ENCODE results near the gene WDR44. TPM values are rescaled to one million over a fixed set of nuclear protein-coding genes. Genes with fewer than 3 reads are reported as not detected.

The WDR44 gene
- total RNA-seq, 1 donor from 2014 or later = 12.8 TPM

DNA sequence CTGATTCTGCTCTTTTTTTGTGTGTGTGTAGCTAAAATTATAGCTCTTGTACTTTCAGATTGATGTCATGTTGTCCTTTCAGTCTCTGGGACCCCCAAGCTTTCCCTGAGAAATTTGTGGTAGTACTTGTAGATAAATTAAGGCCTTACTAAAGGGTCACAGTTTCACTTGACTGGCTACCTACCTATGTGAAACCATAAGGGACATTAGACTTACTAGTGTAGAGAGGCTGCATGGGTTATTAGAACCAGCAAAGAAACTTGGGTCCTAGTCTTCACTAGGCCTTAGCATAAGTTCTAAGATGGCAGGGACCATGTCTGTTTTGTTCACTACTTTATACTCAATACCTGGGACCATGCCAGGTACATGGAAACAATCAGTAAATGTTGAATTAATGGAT is 21.4 kb downstream of the WDR44 start:
- TF ChIP-seq, protein P1, sequence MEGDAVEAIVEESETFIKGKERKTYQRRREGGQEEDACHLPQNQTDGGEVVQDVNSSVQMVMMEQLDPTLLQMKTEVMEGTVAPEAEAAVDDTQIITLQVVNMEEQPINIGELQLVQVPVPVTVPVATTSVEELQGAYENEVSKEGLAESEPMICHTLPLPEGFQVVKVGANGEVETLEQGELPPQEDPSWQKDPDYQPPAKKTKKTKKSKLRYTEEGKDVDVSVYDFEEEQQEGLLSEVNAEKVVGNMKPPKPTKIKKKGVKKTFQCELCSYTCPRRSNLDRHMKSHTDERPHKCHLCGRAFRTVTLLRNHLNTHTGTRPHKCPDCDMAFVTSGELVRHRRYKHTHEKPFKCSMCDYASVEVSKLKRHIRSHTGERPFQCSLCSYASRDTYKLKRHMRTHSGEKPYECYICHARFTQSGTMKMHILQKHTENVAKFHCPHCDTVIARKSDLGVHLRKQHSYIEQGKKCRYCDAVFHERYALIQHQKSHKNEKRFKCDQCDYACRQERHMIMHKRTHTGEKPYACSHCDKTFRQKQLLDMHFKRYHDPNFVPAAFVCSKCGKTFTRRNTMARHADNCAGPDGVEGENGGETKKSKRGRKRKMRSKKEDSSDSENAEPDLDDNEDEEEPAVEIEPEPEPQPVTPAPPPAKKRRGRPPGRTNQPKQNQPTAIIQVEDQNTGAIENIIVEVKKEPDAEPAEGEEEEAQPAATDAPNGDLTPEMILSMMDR (IDR thresholded peaks at IDR 0.05; ENCODE audit: insufficient read depth, low read length, poor library complexity, severe bottlenecking) = no peak

DNA sequence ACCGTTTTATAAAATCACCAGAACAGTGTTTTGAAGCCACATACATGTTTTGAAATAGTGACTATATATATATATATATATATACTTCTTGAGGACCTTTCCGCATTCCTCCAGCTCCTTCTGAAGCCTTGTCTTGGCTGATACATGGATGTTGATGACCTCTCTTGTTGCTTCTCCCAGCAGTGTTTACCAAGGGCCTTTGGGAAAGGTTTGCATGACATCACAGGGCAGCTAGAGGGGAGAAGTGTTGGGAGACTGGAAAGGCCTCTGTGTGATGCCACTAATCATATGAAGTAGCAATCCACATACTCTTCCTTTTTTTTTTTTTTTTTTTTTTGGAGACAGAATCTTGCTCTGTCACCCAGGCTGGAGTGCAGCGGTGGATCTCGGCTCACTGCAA is 22.5 kb downstream of the WDR44 start:
- no peaks in the 10 kb centered on the region for H3K27me3 ChIP-seq (ENCODE audit: control insufficient read depth, insufficient read depth, low read length)
- DNase-seq (ENCODE audit: low read depth) = no peak
- TF ChIP-seq, protein P1 (IDR thresholded peaks at IDR 0.05; ENCODE audit: insufficient read depth, low read length, poor library complexity, severe bottlenecking) = no peak
- no peak overlapping the region for H3K4me3 ChIP-seq (ENCODE audit: low read depth, low read length)
- no peaks in the 10 kb centered on the region for H3K36me3 ChIP-seq (ENCODE audit: control insufficient read depth, insufficient read depth, low read length)

More for the DNA sequence above, 21.4 kb downstream of the WDR44 start:
- no peaks in the 10 kb centered on the region for H3K36me3 ChIP-seq (ENCODE audit: control insufficient read depth, insufficient read depth, low read length)
- H3K27me3 ChIP-seq (ENCODE audit: control insufficient read depth, insufficient read depth, low read length) = no peaks in the 10 kb centered on the region
- no peak for DNase-seq (ENCODE audit: low read depth)
- H3K4me3 ChIP-seq (ENCODE audit: low read depth, low read length) = no peak overlapping the region

DNA sequence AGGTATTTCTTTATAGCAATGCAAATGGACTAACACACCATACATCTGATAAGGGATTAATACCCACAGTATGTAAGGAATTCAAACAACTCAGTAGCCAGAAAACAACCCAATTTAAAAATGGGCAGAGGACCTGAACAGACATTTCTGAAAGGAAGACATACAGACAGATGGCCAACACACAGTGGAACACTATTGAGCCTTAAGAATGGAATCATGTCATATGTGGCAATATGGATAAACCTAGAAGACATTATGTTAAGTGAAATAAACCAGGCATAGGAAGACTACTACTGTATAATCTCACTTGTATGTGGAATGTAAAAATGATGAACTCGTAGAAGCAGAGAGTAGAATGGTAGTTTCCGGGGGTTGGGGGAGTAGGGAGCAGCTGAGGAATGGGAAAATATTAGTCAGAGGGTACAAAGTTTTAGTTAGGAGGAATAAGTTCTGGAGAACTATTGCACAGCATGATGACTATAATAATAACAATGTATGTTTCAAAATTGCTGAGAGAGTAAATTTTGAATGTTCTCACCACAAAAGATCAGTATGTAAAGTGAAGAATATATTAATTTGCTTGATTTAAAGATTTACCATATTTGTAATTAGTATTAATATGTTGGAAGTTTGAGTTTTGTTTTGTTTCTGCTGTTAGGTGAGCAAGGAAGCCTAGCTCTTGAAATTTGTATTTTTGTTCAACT is 25.2 kb downstream of the WDR44 start:
- TF ChIP-seq, protein P1 (IDR thresholded peaks at IDR 0.05; ENCODE audit: insufficient read depth, low read length, poor library complexity, severe bottlenecking) = no peak
- Histone ChIP-seq H3K36me3 (ENCODE audit: control insufficient read depth, insufficient read depth, low read length) (no peaks in the 10 kb centered on the region), H3K4me3 (ENCODE audit: low read depth, low read length) (no peak overlapping the region), H3K27me3 (ENCODE audit: control insufficient read depth, insufficient read depth, low read length) (no peaks in the 10 kb centered on the region)
- DNase-seq (ENCODE audit: low read depth) = no peak

DNA sequence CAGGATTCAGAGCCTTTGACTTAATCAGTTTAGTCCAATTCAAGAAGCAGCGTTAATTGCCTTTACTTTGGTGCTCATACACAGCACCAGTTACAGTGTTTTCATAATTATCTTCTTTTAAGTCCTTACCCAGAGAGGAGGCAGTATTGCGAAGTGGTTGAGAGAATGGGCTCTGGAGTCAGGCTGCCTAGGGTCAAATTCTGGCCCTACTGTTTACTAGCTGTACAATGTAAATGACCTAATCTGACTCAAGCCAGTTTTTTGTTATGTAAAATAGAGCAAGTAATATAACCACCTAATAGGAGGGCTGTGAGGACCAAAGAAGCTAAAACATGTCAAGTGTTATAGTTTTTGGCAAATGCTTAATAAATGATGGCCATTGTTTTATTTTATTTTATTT is 27.6 kb downstream of the WDR44 start:
- DNase-seq (ENCODE audit: low read depth) = no peak

DNA sequence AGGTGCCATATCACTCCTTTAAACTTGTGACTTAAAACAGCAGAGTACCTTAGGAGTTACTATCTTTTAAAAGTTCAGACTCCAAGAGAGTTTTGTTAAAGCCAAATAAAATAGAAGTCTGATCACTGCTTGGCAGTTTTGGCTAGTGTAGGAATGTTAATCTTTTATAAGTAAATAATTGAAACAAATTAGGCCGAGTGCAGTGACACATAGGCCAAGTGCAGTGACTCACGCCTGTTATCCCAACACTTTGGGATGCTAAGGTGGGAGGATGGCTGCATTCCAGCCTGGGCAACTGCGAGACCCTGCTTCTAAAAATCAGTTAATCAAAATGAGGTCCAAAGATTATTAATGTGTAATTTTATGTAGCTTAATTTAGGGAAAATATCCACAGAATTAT is 37.2 kb downstream of the WDR44 start:
- Histone ChIP-seq H3K36me3 (ENCODE audit: control insufficient read depth, insufficient read depth, low read length) (no peaks in the 10 kb centered on the region), H3K27me3 (ENCODE audit: control insufficient read depth, insufficient read depth, low read length) (no peaks in the 10 kb centered on the region), H3K4me3 (ENCODE audit: low read depth, low read length) (no peak overlapping the region)
- TF ChIP-seq, protein P1 (IDR thresholded peaks at IDR 0.05; ENCODE audit: insufficient read depth, low read length, poor library complexity, severe bottlenecking) = no peak
- no peak for DNase-seq (ENCODE audit: low read depth)

More for the DNA sequence above, 27.6 kb downstream of the WDR44 start:
- no peaks in the 10 kb centered on the region for H3K27me3 ChIP-seq (ENCODE audit: control insufficient read depth, insufficient read depth, low read length)
- TF ChIP-seq, protein P1 (IDR thresholded peaks at IDR 0.05; ENCODE audit: insufficient read depth, low read length, poor library complexity, severe bottlenecking) = no peak
- no peaks in the 10 kb centered on the region for H3K36me3 ChIP-seq (ENCODE audit: control insufficient read depth, insufficient read depth, low read length)
- H3K4me3 ChIP-seq (ENCODE audit: low read depth, low read length) = no peak overlapping the region

DNA sequence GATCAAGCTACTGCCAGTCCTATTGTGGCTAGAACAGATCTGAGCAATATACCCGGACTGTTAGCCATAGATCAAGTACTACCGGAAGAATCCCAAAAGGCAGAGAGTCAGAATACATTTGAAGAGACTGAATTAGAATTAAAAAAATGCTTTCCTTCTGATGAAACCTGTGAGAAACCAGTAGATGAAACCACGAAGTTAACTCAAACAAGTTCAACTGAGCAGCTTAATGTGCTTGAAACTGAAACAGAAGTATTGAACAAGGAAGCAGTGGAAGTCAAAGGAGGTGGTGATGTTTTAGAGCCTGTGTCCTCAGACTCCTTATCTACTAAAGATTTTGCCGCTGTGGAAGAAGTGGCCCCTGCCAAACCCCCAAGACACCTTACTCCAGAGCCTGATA is 46.8 kb downstream of the WDR44 start:
- no peak overlapping the region for H3K4me3 ChIP-seq (ENCODE audit: low read depth, low read length)
- H3K36me3 ChIP-seq (ENCODE audit: control insufficient read depth, insufficient read depth, low read length) = no peaks in the 10 kb centered on the region
- no peaks in the 10 kb centered on the region for H3K27me3 ChIP-seq (ENCODE audit: control insufficient read depth, insufficient read depth, low read length)
- DNase-seq (ENCODE audit: low read depth) = no peak
- TF ChIP-seq, protein P1 (IDR thresholded peaks at IDR 0.05; ENCODE audit: insufficient read depth, low read length, poor library complexity, severe bottlenecking) = no peak
